B cell (primary cell): Measurements from ENCODE around the gene NDEL1. TPM values are rescaled to one million over a fixed set of nuclear protein-coding genes. Genes with fewer than 3 reads are reported as not detected.

Experiments used
- ATAC-seq: fragments of 200-7000 bp; cut with Tn5 transposase; one replicate; pipeline ENCODE4 v1.10.0; 2021; ENCODE audit warnings: low read depth, mild to moderate bottlenecking, moderate number of reproducible peaks, moderate library complexity
- CTCF ChIA-PET: fragments of 350-600 bp; sonication (Branson Sonifier 250); formaldehyde crosslinking; loops from one replicate; lab custom pipeline; 2021; ENCODE audit warnings: antibody characterized with exemption, inconsistent platforms; lab: Charles Lee
- POLR2A ChIA-PET: fragments of 350-600 bp; sonication (Branson Sonifier 250); formaldehyde crosslinking; loops from one replicate; lab custom pipeline; 2021; ENCODE audit warnings: antibody characterized with exemption; lab: Charles Lee
- DNase-seq: peaks from one replicate; pipeline ENCODE4 v3.0.0; 2013
- H2AFZ ChIP-seq: 2 replicates; pipeline ENCODE4 v1.6.1; 2012; ENCODE audit warnings: mild to moderate bottlenecking, low read depth, low read length; ENCODE audit not compliant: insufficient read depth, poor library complexity, severe bottlenecking
- H3K27ac ChIP-seq, 2 donors: 1 replicate in 1 of 2; 2 replicates in 1 of 2; pipeline ENCODE4 v1.5.1; 2012 to 2013; ENCODE audit warnings: low read length in 2 of 2, mild to moderate bottlenecking in 2 of 2, moderate library complexity in 1 of 2
- H3K27me3 ChIP-seq, 4 experiments: fragments of 200-600 bp in 1 of 4; sonication (generic) in 1 of 4; replicated peaks in 1 of 4; 1 replicate in 2 of 4; 2 replicates in 2 of 4; pipeline versions ENCODE4 v1.6.1 to v1.7.0; 2013 to 2016; ENCODE audit warnings: low read length in 3 of 4, mild to moderate bottlenecking in 2 of 4, mixed read lengths in 1 of 4, moderate library complexity in 1 of 4; ENCODE audit not compliant: insufficient read depth in 4 of 4, control insufficient read depth in 3 of 4; ENCODE audit errors: control extremely low read depth in 1 of 4
- H3K36me3 ChIP-seq, 2 experiments: replicated peaks in 1 of 2; 1 replicate in 1 of 2; 2 replicates in 1 of 2; pipeline versions ENCODE4 v1.6.1 to v1.7.1; 2013; ENCODE audit warnings: low read length in 1 of 2; ENCODE audit not compliant: insufficient read depth in 2 of 2, control insufficient read depth in 1 of 2; ENCODE audit errors: control extremely low read depth in 1 of 2, extremely low read depth in 1 of 2
- H3K4me1 ChIP-seq, 2 donors: fragments of 200-600 bp in 1 of 2; sonication (generic) in 1 of 2; 1 replicate in 1 of 2; 2 replicates in 1 of 2; pipeline versions ENCODE4 v1.5.1 to v1.6.1; 2013 to 2017; ENCODE audit warnings: low read length in 2 of 2; ENCODE audit not compliant: control insufficient read depth in 2 of 2, insufficient read depth in 2 of 2
- H3K4me2 ChIP-seq: replicated peaks from 2 replicates; pipeline ENCODE3; 2012; ENCODE audit warnings: mild to moderate bottlenecking, low read depth, low read length; ENCODE audit not compliant: poor library complexity, severe bottlenecking
- H3K4me3 ChIP-seq, 5 experiments: fragments of 200-600 bp in 1 of 5; sonication (generic) in 1 of 5; 1 replicate in 3 of 5; 2 replicates in 2 of 5; pipeline versions ENCODE4 v1.5.1 to v1.7.0; 2011 to 2016; ENCODE audit warnings: low read length in 4 of 5, mild to moderate bottlenecking in 4 of 5, low read depth in 2 of 5, control low read depth in 1 of 5, moderate library complexity in 1 of 5; ENCODE audit not compliant: insufficient read depth in 1 of 5; ENCODE audit errors: control extremely low read depth in 1 of 5, extremely low read depth in 1 of 5
- H3K79me2 ChIP-seq: fragments of 200-600 bp; sonication (generic); one replicate; pipeline ENCODE4 v1.6.0; 2016; ENCODE audit warnings: low read length; ENCODE audit not compliant: control insufficient read depth, insufficient read depth
- H3K9ac ChIP-seq: fragments of 200-600 bp; sonication (generic); 2 replicates; pipeline ENCODE4 v1.6.1; 2017; ENCODE audit warnings: mild to moderate bottlenecking, low read length, moderate library complexity
- H3K9me3 ChIP-seq, 3 donors: one replicate each; pipeline versions ENCODE4 v1.6.1 to v1.7.1; 2013; ENCODE audit warnings: low read length in 2 of 3; ENCODE audit not compliant: control insufficient read depth in 2 of 3, insufficient read depth in 1 of 3; ENCODE audit errors: control extremely low read depth in 1 of 3
- H4K20me1 ChIP-seq: 2 replicates; pipeline ENCODE4 v1.6.0; 2012; ENCODE audit warnings: mild to moderate bottlenecking, low read length; ENCODE audit not compliant: insufficient read depth, control insufficient read depth, poor library complexity, severe bottlenecking
- H3K27ac Mint-ChIP-seq: one replicate; pipeline ENCODE4 v1.8.0; 2021; ENCODE audit warnings: mixed read lengths
- H3K27me3 Mint-ChIP-seq: one replicate; pipeline ENCODE4 v1.8.0; 2021; ENCODE audit warnings: mixed read lengths
- H3K4me1 Mint-ChIP-seq: one replicate; pipeline ENCODE4 v1.8.0; 2021; ENCODE audit warnings: mixed read lengths
- H3K4me3 Mint-ChIP-seq: one replicate; pipeline ENCODE4 v1.8.0; 2021; ENCODE audit warnings: mixed read lengths
- H3K9me3 Mint-ChIP-seq: one replicate; pipeline ENCODE4 v1.8.0; 2022; ENCODE audit warnings: mixed read lengths; ENCODE audit not compliant: insufficient read depth
- EZH2 ChIP-seq: IDR thresholded peaks from 2 replicates; pipeline ENCODE4 v1.6.1; 2012; ENCODE audit warnings: borderline replicate concordance, low read depth, mild to moderate bottlenecking, moderate library complexity, low read length; ENCODE audit not compliant: insufficient read depth, poor library complexity, severe bottlenecking
- WGBS: methylation state at CpG from one replicate; pipeline ENCODE4 v1.1.5; 2013; ENCODE audit warnings: missing lambda C conversion rate; ENCODE audit not compliant: insufficient coverage; 5-methylcytosine and 5-hydroxymethylcytosine counted together
- intact Hi-C: fragments of 100-400 bp; cut with micrococcal nuclease; formaldehyde crosslinking; loops from one replicate; pipeline ENCODE4 v1.10.0; 2022
- polyA plus RNA-seq: library from polyadenylated mRNA; depleted of rRNA; stranded (reverse); fragments of >200 nt; gene quantifications from 2 replicates; pipeline ENCODE4 v1.2.3, GENCODE V29; 2012
- total RNA-seq, 2 donors: library from RNA; stranded (reverse); fragments of 120-200 nt in 1 of 2; gene quantifications; 1 replicate in 1 of 2; 2 replicates in 1 of 2; pipeline versions ENCODE4 v1.2.3 to v1.2.4, GENCODE V29; 2013 to 2022
- TF ChIP-seq, protein P1 (sequence below): fragments of 200-600 bp; IDR thresholded peaks from one replicate; pipeline ENCODE4 v1.8.0; 2022; ENCODE audit warnings: antibody characterized with exemption, mild to moderate bottlenecking

The NDEL1 gene
- total and polyA plus RNA-seq, 2 donors (not counting 1 experiment from before 2014, with no cell fraction given): 30.2 to 108 TPM

DNA sequence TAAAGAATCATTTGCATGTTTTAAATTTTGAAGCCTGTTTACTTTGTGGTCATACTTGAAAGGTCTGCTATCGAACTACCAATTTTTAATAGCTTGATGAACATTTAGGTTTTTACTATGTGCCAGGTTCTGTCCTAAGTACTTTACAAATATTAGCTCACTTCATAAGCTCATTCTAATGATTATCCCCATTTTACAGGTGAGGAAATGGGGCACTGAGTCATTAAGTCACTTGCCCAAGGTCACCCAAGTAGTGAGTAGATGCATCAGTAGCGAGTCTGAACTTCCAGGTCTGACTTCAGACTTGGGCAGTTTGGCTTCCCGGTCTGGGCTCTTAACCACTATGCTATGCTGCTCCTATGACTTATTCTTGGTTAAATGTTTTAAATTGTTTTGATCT, 4.0 kb downstream of the NDEL1 start:
- H2AFZ ChIP-seq: no peak overlapping the region
- H3K4me3 Mint-ChIP-seq: no peak overlapping the region
- peaks cover 85% of the 10 kb centered on the region for H3K79me2 ChIP-seq
- no peak overlapping the region for H3K9ac ChIP-seq
- peaks cover 31% of the 10 kb centered on the region in 2 donors for H3K4me1 ChIP-seq
- no peaks in the 10 kb centered on the region for H3K9me3 ChIP-seq
- no peaks in the 10 kb centered on the region for H3K27me3 ChIP-seq
- H3K4me1 Mint-ChIP-seq: peaks cover 67% of the 10 kb centered on the region
- H4K20me1 ChIP-seq: peaks cover 71% of the 10 kb centered on the region
- no CpG with 5 or more reads among the region's 3 CpGs for WGBS
- H3K27me3 Mint-ChIP-seq: no peaks in the 10 kb centered on the region
- ChIA-PET CTCF (interaction anchor here (1.0 kb wide), 1 partner anchor 14 kb away, joined by 3 read pairs; no protein-coding TSS in a partner anchor), POLR2A (no interaction called here)
- no peak overlapping the region for H3K4me3 ChIP-seq
- no peak overlapping the region for H3K27ac Mint-ChIP-seq
- no peak overlapping the region for H3K4me2 ChIP-seq
- no peak overlapping the region for H3K27ac ChIP-seq
- H3K9me3 Mint-ChIP-seq: no peaks in the 10 kb centered on the region
- DNase-seq: no peak
- H3K36me3 ChIP-seq: peaks cover 2 to 28% of the 10 kb centered on the region in 2 experiments
- TF ChIP-seq, protein P1, sequence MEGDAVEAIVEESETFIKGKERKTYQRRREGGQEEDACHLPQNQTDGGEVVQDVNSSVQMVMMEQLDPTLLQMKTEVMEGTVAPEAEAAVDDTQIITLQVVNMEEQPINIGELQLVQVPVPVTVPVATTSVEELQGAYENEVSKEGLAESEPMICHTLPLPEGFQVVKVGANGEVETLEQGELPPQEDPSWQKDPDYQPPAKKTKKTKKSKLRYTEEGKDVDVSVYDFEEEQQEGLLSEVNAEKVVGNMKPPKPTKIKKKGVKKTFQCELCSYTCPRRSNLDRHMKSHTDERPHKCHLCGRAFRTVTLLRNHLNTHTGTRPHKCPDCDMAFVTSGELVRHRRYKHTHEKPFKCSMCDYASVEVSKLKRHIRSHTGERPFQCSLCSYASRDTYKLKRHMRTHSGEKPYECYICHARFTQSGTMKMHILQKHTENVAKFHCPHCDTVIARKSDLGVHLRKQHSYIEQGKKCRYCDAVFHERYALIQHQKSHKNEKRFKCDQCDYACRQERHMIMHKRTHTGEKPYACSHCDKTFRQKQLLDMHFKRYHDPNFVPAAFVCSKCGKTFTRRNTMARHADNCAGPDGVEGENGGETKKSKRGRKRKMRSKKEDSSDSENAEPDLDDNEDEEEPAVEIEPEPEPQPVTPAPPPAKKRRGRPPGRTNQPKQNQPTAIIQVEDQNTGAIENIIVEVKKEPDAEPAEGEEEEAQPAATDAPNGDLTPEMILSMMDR: no peak
- no peak for TF ChIP-seq EZH2
- intact Hi-C loops: loop anchor here (5.0 to 10.0 kb wide), 4 partner anchors 192 to 1427 kb away; partner anchors contain the start of genes CTC1, MYH10, PFAS and RNASEK
- ATAC-seq: no peak

DNA sequence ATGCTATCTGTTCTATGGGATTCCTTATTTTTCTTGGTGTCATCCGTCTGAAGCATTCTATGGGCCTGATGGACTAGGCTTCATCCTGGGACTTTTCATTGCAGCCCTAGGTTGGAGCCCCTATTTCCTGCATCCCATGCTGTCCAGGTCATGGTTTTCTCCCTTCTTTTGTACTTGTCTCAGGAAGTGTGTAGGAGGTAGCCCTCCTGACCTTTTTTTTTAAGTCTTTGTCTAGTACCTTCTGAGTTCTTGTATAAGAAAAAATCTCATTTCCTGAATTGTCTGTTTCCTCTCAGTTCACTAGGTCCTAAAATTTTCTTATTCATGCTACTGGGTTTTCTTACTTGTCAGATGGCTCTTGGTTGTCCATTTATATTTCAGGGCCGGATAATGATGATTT, 6.0 kb downstream of the NDEL1 start:
- ChIA-PET CTCF (no interaction called here), POLR2A (interaction anchor here (0.6 kb wide), 1 partner anchor 1567 kb away, joined by 8 read pairs; no protein-coding TSS in a partner anchor)
- Histone ChIP-seq H3K4me1 (peaks cover 21 to 26% of the 10 kb centered on the region in 2 donors), H2AFZ (no peak overlapping the region), H3K4me2 (peak overlapping the region; percentile 2), H3K4me3 (no peak overlapping the region), H3K9me3 (no peaks in the 10 kb centered on the region), H3K27me3 (no peaks in the 10 kb centered on the region), H3K79me2 (peaks cover 89% of the 10 kb centered on the region), H3K36me3 (peaks cover 2 to 47% of the 10 kb centered on the region in 2 experiments), H3K27ac (peak overlapping the region in 1 of 2 donors; percentile 49), H4K20me1 (peaks cover 79% of the 10 kb centered on the region), H3K9ac (no peak overlapping the region)
- Mint-ChIP-seq H3K27ac (peak overlapping the region; percentile 42), H3K9me3 (no peaks in the 10 kb centered on the region), H3K27me3 (no peaks in the 10 kb centered on the region), H3K4me3 (no peak overlapping the region), H3K4me1 (peaks cover 56% of the 10 kb centered on the region)
- no peak for TF ChIP-seq EZH2
- TF ChIP-seq, protein P1: no peak
- no peak for ATAC-seq
- no CpG with 5 or more reads among the region's 2 CpGs for WGBS
- intact Hi-C loops: no loop called here
- DNase-seq: no peak
